ENCODE measurements around the gene ZCCHC7. TPM values are rescaled to one million over a fixed set of nuclear protein-coding genes. Genes with fewer than 3 reads are reported as not detected.

ZCCHC7 gene
- total and polyA plus RNA-seq, 9 of the 15 experiments (the other 6 are each of a cell fraction or from before 2014, with no cell fraction given), result 34.1 to 68.9 (median 48.8) TPM

- Histone ChIP-seq H3K9ac (ENCODE audit: insufficient read depth in 1 of 2, low read depth in 2 of 2, low read length in 2 of 2) (no peak overlapping the region), H3K4me3 (no peak overlapping the region), H3K4me2 (ENCODE audit: insufficient read depth, low read length) (no peak overlapping the region), H3K36me3 (ENCODE audit: control insufficient read depth, insufficient read depth, low read length) (peaks cover 47% of the 10 kb centered on the region), H3K9me1 (ENCODE audit: control insufficient read depth, insufficient read depth, low read length) (no peaks in the 10 kb centered on the region), H2AFZ (ENCODE audit: low read depth, low read length) (no peak overlapping the region), H4K20me1 (replicated peaks; ENCODE audit: control insufficient read depth, insufficient read depth, low read length) (no peaks in the 10 kb centered on the region), H3K9me3 (replicated peaks; ENCODE audit: control insufficient read depth, insufficient read depth, low read depth, low read length) (no peaks in the 10 kb centered on the region), H3K27me3 (ENCODE audit: control insufficient read depth in 2 of 2, insufficient read depth in 2 of 2, low read length in 2 of 2) (no peaks in the 10 kb centered on the region), H3K27ac (ENCODE audit: extremely low read depth, low read depth, low read length) (no peak overlapping the region), H3K4me1 (replicated peaks in 1 of 2; ENCODE audit: control insufficient read depth in 2 of 2, insufficient read depth in 2 of 2, low read length in 2 of 2) (no peaks in the 10 kb centered on the region; a peak in 1 of 5 replicates), H3K79me2 (ENCODE audit: control insufficient read depth, insufficient read depth, low read length) (peaks cover 77% of the 10 kb centered on the region)
- in situ Hi-C loops (cut with MboI) (no loop called here), intact Hi-C loops (cut with micrococcal nuclease) (no loop called here)
- BruUV-seq (replicated peaks), result no TSS peak
- WGBS (ENCODE audit: insufficient coverage, low coverage, missing lambda C conversion rate), result 94% methylated on average over 4 of the region's 4 CpGs
- DNase-seq (ENCODE audit: extremely low read depth in 1 of 4, low spot score in 3 of 4) (no peak), FAIRE-seq (no peak), ATAC-seq (peak; percentile 80)
- 0 out of 2 replicates have a peak, but pooled peaks have one; percentile 35 for TF ChIP-seq E2F1 (CRISPR knock-in tag; IDR thresholded peaks at IDR 0.05)
- no peak for TF ChIP-seq ZNF3 (CRISPR knock-in tag; IDR thresholded peaks at IDR 0.05)
- peak; percentile 99 for TF ChIP-seq ZNF12 (CRISPR knock-in tag; IDR thresholded peaks at IDR 0.05)
- TF ChIP-seq CEBPG (CRISPR knock-in tag; IDR thresholded peaks at IDR 0.05), result peak; percentile 84
- TF ChIP-seq CEBPG (tag; conservative IDR thresholded peaks at IDR 0.05 in 1 of 2, IDR thresholded peaks at IDR 0.05 in 1 of 2), result peak; percentile 51 to 67; a peak in 3 of 4 replicates
- no peak for TF ChIP-seq HCFC1 (IDR thresholded peaks at IDR 0.05; ENCODE audit: low read depth, low read length)
- peak; percentile 23; the same call in 1 of the 2 replicates for TF ChIP-seq ARID1B (IDR thresholded peaks at IDR 0.05)
- no peak for TF ChIP-seq DEAF1 (CRISPR knock-in tag; IDR thresholded peaks at IDR 0.05)
- peak; percentile 49 for TF ChIP-seq SMAD4 (CRISPR knock-in tag; conservative IDR thresholded peaks at IDR 0.05)
- peak; percentile 84 to 88; a peak in 3 of 4 replicates for TF ChIP-seq TRIM24 (IDR thresholded peaks at IDR 0.05)
- peak; percentile 75 for TF ChIP-seq CEBPB (tag; IDR thresholded peaks at IDR 0.05)
- peak; percentile 89 for TF ChIP-seq ATF3 (IDR thresholded peaks at IDR 0.05)
- TF ChIP-seq ATF3 (CRISPR knock-in tag; conservative IDR thresholded peaks at IDR 0.05), result no peak
- TF ChIP-seq TEAD4 (IDR thresholded peaks at IDR 0.05; ENCODE audit: low read length), result peak; percentile 35
- no peak for TF ChIP-seq TEAD4 (CRISPR knock-in tag; IDR thresholded peaks at IDR 0.05; ENCODE audit: borderline replicate concordance)
- 0 out of 4 replicates have a peak, but pooled peaks of 1 of the 2 experiments have one; percentile 17 for TF ChIP-seq MAZ (CRISPR knock-in tag; conservative IDR thresholded peaks at IDR 0.05 in 1 of 2, IDR thresholded peaks at IDR 0.05 in 1 of 2)
- TF ChIP-seq ZFPM2 (CRISPR knock-in tag; IDR thresholded peaks at IDR 0.05), result no peak
- POLR2A ChIA-PET, result interaction anchor here (1.8 kb wide), 1 partner anchor 12 kb away, joined by 6 read pairs; no protein-coding TSS in a partner anchor
- CTCF ChIA-PET (ENCODE audit: low intra/inter-chr PET ratio), result no interaction called here
Observed at GRCh38 chr9:37184905-37185867, 64.8 kb downstream of the ZCCHC7 start.
